ENCODE data around the gene PEX1.

DNA sequence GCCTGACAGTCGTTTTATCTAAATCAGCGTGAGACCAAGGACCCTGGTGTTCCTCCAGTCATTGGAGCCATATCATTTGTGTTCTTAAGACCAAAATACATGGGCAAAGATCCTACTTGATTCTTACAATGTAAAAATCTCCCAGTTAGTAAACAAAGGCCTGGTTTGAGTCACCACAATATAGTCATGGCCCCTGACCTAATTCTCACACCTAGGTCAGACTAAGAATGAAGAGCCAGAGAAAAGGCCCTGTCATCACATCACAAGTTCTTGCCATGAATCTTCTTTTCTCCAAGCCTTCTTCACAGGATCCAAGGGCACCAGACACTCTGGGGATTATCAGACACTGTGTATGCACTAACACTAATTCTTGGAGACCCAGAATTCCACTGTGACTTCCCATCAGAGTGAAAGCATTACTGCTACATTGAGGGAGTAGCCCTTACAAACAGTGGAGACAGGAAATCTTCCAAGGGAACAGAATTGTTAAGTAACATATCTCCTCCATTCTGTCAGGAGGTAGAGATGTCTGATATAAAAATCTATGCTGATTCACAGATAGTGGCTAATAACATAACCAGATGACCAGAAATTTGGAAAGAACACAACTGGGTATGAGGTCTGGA, 42.9 kb downstream of the PEX1 start:
- TF ChIP-seq, protein P1, sequence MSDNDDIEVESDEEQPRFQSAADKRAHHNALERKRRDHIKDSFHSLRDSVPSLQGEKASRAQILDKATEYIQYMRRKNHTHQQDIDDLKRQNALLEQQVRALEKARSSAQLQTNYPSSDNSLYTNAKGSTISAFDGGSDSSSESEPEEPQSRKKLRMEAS (IDR thresholded peaks at IDR 0.05; ENCODE audit: low read depth, low read length), result no peak
- TF ChIP-seq, protein P2, sequence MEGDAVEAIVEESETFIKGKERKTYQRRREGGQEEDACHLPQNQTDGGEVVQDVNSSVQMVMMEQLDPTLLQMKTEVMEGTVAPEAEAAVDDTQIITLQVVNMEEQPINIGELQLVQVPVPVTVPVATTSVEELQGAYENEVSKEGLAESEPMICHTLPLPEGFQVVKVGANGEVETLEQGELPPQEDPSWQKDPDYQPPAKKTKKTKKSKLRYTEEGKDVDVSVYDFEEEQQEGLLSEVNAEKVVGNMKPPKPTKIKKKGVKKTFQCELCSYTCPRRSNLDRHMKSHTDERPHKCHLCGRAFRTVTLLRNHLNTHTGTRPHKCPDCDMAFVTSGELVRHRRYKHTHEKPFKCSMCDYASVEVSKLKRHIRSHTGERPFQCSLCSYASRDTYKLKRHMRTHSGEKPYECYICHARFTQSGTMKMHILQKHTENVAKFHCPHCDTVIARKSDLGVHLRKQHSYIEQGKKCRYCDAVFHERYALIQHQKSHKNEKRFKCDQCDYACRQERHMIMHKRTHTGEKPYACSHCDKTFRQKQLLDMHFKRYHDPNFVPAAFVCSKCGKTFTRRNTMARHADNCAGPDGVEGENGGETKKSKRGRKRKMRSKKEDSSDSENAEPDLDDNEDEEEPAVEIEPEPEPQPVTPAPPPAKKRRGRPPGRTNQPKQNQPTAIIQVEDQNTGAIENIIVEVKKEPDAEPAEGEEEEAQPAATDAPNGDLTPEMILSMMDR (IDR thresholded peaks at IDR 0.05; ENCODE audit: low read depth, low read length), result no peak
- TF ChIP-seq POLR2A (IDR thresholded peaks at IDR 0.05; ENCODE audit: extremely low read depth, insufficient read length), result no peak
- TF ChIP-seq MYC (IDR thresholded peaks at IDR 0.05; ENCODE audit: low read depth, low read length), result no peak
